Panc1 (cell line): ENCODE results near the gene ZNF81.

Experiments used
- POLR2AphosphoS5 ChIP-seq: IDR thresholded peaks from 2 replicates; pipeline ENCODE4 v1.6.1; 2012; ENCODE audit warnings: mild to moderate bottlenecking, low read depth, low read length, moderate library complexity
- SIN3A ChIP-seq: IDR thresholded peaks from 2 replicates; pipeline ENCODE4 v1.6.1; 2012; ENCODE audit warnings: low read depth, mild to moderate bottlenecking, low read length, moderate library complexity, borderline replicate concordance; ENCODE audit not compliant: insufficient read depth
- TCF7L2 ChIP-seq: IDR thresholded peaks from 2 replicates; pipeline ENCODE4 v1.6.1; 2011; ENCODE audit warnings: mild to moderate bottlenecking, low read depth, low read length, inconsistent platforms
- TF ChIP-seq, protein P1 (sequence below): fragments of 450-650 bp; IDR thresholded peaks from 2 replicates; pipeline ENCODE4 v1.5.1; 2017; ENCODE audit warnings: mild to moderate bottlenecking
- TF ChIP-seq, protein P2 (sequence below), 2 experiments: IDR thresholded peaks; 2 replicates each; pipeline ENCODE4 v1.6.1; 2011 to 2012; ENCODE audit warnings: low read depth in 2 of 2, control low read depth in 1 of 2, low read length in 1 of 2, mild to moderate bottlenecking in 1 of 2, moderate library complexity in 1 of 2; ENCODE audit not compliant: insufficient read depth in 1 of 2

DNA sequence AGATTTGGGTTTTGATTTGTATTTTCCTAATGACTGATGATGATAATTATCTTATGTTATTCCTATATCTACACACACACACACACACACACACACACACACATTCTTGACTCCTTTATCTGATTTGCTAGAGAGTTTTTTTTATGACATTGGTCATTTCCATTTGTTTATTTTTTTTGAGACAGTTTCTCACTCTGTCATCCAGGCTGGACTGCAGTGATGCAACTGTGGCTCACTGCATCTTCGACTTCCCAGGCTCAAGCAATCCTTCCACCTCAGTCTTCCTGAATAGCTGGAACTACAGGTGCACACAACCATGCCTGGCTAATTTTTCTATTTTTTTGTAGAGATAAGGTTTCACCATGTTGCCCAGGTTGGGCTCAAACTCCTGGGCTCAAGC is 6.7 kb downstream of the ZNF81 start:
- TF ChIP-seq, protein P1, sequence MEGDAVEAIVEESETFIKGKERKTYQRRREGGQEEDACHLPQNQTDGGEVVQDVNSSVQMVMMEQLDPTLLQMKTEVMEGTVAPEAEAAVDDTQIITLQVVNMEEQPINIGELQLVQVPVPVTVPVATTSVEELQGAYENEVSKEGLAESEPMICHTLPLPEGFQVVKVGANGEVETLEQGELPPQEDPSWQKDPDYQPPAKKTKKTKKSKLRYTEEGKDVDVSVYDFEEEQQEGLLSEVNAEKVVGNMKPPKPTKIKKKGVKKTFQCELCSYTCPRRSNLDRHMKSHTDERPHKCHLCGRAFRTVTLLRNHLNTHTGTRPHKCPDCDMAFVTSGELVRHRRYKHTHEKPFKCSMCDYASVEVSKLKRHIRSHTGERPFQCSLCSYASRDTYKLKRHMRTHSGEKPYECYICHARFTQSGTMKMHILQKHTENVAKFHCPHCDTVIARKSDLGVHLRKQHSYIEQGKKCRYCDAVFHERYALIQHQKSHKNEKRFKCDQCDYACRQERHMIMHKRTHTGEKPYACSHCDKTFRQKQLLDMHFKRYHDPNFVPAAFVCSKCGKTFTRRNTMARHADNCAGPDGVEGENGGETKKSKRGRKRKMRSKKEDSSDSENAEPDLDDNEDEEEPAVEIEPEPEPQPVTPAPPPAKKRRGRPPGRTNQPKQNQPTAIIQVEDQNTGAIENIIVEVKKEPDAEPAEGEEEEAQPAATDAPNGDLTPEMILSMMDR: no peak
- TF ChIP-seq POLR2AphosphoS5 (no peak), SIN3A (no peak), TCF7L2 (no peak)
- TF ChIP-seq, protein P2, sequence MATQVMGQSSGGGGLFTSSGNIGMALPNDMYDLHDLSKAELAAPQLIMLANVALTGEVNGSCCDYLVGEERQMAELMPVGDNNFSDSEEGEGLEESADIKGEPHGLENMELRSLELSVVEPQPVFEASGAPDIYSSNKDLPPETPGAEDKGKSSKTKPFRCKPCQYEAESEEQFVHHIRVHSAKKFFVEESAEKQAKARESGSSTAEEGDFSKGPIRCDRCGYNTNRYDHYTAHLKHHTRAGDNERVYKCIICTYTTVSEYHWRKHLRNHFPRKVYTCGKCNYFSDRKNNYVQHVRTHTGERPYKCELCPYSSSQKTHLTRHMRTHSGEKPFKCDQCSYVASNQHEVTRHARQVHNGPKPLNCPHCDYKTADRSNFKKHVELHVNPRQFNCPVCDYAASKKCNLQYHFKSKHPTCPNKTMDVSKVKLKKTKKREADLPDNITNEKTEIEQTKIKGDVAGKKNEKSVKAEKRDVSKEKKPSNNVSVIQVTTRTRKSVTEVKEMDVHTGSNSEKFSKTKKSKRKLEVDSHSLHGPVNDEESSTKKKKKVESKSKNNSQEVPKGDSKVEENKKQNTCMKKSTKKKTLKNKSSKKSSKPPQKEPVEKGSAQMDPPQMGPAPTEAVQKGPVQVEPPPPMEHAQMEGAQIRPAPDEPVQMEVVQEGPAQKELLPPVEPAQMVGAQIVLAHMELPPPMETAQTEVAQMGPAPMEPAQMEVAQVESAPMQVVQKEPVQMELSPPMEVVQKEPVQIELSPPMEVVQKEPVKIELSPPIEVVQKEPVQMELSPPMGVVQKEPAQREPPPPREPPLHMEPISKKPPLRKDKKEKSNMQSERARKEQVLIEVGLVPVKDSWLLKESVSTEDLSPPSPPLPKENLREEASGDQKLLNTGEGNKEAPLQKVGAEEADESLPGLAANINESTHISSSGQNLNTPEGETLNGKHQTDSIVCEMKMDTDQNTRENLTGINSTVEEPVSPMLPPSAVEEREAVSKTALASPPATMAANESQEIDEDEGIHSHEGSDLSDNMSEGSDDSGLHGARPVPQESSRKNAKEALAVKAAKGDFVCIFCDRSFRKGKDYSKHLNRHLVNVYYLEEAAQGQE (IDR thresholded peaks at IDR 0.05; ENCODE audit: insufficient read depth in 1 of 2, low read depth in 2 of 2, low read length in 1 of 2): no peak
